RWPE1 (cell line): Measurements from ENCODE around the gene OSM.

Source experiments
- CTCF ChIA-PET: fragments of 350-600 bp; sonication (Branson Sonifier 250); formaldehyde crosslinking; extraction: SDS; loops from one replicate; lab custom pipeline; 2021; lab: Yijun Ruan, JAX
- POLR2A ChIA-PET: fragments of 400-600 bp; formaldehyde crosslinking; extraction: SDS; loops from one replicate; lab custom pipeline; 2020; ENCODE audit warnings: antibody characterized with exemption; ENCODE audit not compliant: low non-redundant PET; lab: Yijun Ruan, JAX
- DNase-seq: peaks from one replicate; pipeline ENCODE4 v3.0.0; 2012; ENCODE audit warnings: low spot score
- H3K27ac ChIP-seq: fragments of 450-650 bp; 2 replicates; pipeline ENCODE4 v1.5.1; 2017
- TF ChIP-seq, protein P1 (sequence below): fragments of 450-650 bp; conservative IDR thresholded peaks from 2 replicates; pipeline ENCODE4 v1.5.1; 2017; ENCODE audit warnings: low read depth, mild to moderate bottlenecking

OSM gene

GRCh38 chr22:30277547-30278344 is 11.1 kb upstream of the OSM start:
- TF ChIP-seq, protein P1, sequence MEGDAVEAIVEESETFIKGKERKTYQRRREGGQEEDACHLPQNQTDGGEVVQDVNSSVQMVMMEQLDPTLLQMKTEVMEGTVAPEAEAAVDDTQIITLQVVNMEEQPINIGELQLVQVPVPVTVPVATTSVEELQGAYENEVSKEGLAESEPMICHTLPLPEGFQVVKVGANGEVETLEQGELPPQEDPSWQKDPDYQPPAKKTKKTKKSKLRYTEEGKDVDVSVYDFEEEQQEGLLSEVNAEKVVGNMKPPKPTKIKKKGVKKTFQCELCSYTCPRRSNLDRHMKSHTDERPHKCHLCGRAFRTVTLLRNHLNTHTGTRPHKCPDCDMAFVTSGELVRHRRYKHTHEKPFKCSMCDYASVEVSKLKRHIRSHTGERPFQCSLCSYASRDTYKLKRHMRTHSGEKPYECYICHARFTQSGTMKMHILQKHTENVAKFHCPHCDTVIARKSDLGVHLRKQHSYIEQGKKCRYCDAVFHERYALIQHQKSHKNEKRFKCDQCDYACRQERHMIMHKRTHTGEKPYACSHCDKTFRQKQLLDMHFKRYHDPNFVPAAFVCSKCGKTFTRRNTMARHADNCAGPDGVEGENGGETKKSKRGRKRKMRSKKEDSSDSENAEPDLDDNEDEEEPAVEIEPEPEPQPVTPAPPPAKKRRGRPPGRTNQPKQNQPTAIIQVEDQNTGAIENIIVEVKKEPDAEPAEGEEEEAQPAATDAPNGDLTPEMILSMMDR: no peak
- ChIA-PET POLR2A (no interaction called here), CTCF (interaction anchor here (0.7 to 1.0 kb wide), 2 partner anchors 15 to 170 kb away, joined by 3 to 4 read pairs; no protein-coding TSS in a partner anchor)
- peak overlapping the region; percentile 100 for H3K27ac ChIP-seq
- peak; percentile 31 for DNase-seq

- ChIA-PET CTCF (interaction anchor here (0.8 kb wide), 1 partner anchor 13 kb away, joined by 4 read pairs; no protein-coding TSS in a partner anchor), POLR2A (no interaction called here)
Observed at GRCh38 chr22:30276039-30276438, 9.4 kb upstream of the OSM start.

DNA sequence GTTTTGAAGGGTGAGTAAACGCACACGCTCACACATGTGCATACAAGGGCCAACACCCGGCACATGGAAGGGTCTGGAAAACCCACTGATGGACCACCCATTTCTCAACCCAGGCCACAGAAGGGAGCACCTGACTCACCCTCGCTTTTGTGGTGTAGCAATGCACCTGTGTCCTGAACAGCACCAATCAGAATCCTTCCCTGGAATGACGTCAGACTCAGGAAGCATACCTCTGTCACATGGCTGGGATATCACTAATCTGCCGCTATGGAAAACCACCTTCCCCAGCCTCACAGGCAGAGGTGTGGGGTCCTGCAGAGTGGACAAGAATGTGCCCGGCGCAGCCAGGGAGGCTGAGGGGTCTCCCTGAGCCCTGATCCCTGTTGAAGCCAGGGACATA is 9.0 kb upstream of the OSM start:
- ChIA-PET CTCF (no interaction called here), POLR2A (no interaction called here)
- no peak for DNase-seq
- H3K27ac ChIP-seq: peak overlapping the region; percentile 100
- TF ChIP-seq, protein P1: no peak

More at GRCh38 chr22:30276039-30276438, 9.4 kb upstream of the OSM start:
- TF ChIP-seq, protein P1: no peak
- peak overlapping the region; percentile 100 for H3K27ac ChIP-seq
- no peak for DNase-seq

- peak overlapping the region; percentile 49 for H3K27ac ChIP-seq
- POLR2A ChIA-PET: no interaction called here
- DNase-seq: no peak
- CTCF ChIA-PET: interaction anchor here (0.6 kb wide), 1 partner anchor 62 kb away, joined by 4 read pairs; no protein-coding TSS in a partner anchor
- TF ChIP-seq, protein P1: no peak
Observed at GRCh38 chr22:30274437-30274812, 7.8 kb upstream of the OSM start.

- DNase-seq: no peak
- ChIA-PET POLR2A (no interaction called here), CTCF (no interaction called here)
- TF ChIP-seq, protein P1: no peak
- H3K27ac ChIP-seq: peak overlapping the region; percentile 49
Observed at GRCh38 chr22:30273711-30274436, 7.2 kb upstream of the OSM start.

DNA sequence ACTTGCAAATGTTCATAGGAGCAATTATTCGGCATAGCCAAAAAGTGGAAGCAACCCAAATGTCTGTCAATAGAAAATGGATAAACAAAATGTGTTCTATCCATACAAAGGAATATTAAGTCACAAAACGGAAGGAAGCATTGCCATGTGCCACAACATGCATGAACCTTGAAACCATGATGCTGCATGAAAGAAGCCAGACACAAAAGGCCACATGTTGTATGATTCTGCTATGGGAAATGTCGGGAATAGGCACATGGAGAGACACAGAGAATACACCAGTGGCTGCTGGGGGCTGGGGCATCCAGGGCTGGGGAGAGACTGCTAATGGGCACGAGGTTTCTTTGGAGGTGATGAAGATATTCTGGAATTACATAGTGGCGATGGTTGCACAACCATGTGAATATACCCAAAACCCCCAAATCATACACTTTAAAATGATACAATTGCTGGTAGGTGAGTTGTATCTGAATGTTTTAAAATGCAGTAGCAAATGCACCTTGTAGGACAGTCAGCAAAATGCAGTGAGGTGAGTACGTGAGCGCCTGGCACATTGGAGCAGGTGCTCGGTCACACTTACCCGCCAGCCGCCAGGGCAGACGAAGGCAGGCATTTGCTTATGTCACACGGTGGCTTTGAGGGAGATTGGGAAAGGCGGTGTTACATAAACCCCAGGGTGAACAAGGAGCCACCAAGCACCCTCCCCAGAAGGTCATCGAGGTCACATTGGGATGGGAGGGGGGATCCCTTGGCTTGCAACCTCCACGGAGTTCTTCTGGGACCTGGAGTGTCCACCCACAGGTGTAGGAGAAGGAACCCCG is 6.3 kb upstream of the OSM start:
- ChIA-PET POLR2A (no interaction called here), CTCF (no interaction called here)
- no peak for DNase-seq
- TF ChIP-seq, protein P1: no peak
- H3K27ac ChIP-seq: peak overlapping the region; percentile 49; the same call in 1 of the 2 replicates
